Measurements from ENCODE around the gene C17orf114.

DNA sequence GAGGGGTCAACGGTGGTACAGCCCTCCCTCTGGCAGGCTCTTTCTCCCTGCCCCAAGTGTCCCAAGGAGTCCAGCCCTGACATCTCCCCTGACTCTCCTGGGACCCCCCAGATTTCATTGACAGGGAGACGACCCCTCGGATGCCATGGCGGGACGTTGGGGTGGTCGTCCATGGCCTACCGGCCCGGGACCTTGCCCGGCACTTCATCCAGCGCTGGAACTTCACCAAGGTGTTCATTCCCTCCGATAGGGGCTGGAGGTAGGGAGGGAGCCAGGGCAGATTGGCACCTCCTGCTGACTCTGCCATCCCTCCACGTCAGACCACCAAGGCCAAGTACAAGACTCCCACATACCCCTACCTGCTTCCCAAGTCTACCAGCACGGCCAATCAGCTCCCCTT, 14.7 kb upstream of the C17orf114 start:
- no peak for TF ChIP-seq EZH2 (IDR thresholded peaks at IDR 0.05; ENCODE audit: borderline replicate concordance, insufficient read depth, low read length, poor library complexity, severe bottlenecking)
- TF ChIP-seq, protein P1, sequence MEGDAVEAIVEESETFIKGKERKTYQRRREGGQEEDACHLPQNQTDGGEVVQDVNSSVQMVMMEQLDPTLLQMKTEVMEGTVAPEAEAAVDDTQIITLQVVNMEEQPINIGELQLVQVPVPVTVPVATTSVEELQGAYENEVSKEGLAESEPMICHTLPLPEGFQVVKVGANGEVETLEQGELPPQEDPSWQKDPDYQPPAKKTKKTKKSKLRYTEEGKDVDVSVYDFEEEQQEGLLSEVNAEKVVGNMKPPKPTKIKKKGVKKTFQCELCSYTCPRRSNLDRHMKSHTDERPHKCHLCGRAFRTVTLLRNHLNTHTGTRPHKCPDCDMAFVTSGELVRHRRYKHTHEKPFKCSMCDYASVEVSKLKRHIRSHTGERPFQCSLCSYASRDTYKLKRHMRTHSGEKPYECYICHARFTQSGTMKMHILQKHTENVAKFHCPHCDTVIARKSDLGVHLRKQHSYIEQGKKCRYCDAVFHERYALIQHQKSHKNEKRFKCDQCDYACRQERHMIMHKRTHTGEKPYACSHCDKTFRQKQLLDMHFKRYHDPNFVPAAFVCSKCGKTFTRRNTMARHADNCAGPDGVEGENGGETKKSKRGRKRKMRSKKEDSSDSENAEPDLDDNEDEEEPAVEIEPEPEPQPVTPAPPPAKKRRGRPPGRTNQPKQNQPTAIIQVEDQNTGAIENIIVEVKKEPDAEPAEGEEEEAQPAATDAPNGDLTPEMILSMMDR (IDR thresholded peaks at IDR 0.05; ENCODE audit: poor library complexity, severe bottlenecking) = no peak
- TF ChIP-seq SMC3 (conservative IDR thresholded peaks at IDR 0.05; ENCODE audit: poor library complexity) = no peak
- no peak for TF ChIP-seq EP300 (conservative IDR thresholded peaks at IDR 0.05; ENCODE audit: poor library complexity, severe bottlenecking)
- no peak for TF ChIP-seq MXI1 (conservative IDR thresholded peaks at IDR 0.05; ENCODE audit: poor library complexity, severe bottlenecking)
- TF ChIP-seq, protein P2, sequence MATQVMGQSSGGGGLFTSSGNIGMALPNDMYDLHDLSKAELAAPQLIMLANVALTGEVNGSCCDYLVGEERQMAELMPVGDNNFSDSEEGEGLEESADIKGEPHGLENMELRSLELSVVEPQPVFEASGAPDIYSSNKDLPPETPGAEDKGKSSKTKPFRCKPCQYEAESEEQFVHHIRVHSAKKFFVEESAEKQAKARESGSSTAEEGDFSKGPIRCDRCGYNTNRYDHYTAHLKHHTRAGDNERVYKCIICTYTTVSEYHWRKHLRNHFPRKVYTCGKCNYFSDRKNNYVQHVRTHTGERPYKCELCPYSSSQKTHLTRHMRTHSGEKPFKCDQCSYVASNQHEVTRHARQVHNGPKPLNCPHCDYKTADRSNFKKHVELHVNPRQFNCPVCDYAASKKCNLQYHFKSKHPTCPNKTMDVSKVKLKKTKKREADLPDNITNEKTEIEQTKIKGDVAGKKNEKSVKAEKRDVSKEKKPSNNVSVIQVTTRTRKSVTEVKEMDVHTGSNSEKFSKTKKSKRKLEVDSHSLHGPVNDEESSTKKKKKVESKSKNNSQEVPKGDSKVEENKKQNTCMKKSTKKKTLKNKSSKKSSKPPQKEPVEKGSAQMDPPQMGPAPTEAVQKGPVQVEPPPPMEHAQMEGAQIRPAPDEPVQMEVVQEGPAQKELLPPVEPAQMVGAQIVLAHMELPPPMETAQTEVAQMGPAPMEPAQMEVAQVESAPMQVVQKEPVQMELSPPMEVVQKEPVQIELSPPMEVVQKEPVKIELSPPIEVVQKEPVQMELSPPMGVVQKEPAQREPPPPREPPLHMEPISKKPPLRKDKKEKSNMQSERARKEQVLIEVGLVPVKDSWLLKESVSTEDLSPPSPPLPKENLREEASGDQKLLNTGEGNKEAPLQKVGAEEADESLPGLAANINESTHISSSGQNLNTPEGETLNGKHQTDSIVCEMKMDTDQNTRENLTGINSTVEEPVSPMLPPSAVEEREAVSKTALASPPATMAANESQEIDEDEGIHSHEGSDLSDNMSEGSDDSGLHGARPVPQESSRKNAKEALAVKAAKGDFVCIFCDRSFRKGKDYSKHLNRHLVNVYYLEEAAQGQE (IDR thresholded peaks at IDR 0.05; ENCODE audit: borderline replicate concordance) = no peak

Measured in neural cell (in vitro differentiated cells).